DND-41 (cell line): Measurements from ENCODE around the gene SOWAHC.

Experiments
- ATAC-seq: fragments of 200-7000 bp; cut with Tn5 transposase; 3 replicates; pipeline ENCODE4 v1.9.1; 2021; ENCODE audit warnings: low read depth; ENCODE audit not compliant: insufficient read depth
- DNase-seq: peaks from one replicate; pipeline ENCODE4 v3.0.0-alpha.2; 2020
- H2AFZ ChIP-seq: 2 replicates; pipeline ENCODE4 v1.6.0; 2012; ENCODE audit warnings: low read depth, low read length
- H3K27ac ChIP-seq: 2 replicates; pipeline ENCODE4 v1.5.1; 2012; ENCODE audit warnings: low read length, inconsistent platforms
- H3K27me3 ChIP-seq: fragments of 200-600 bp; sonication (generic); 2 replicates; pipeline ENCODE4 v1.6.0; 2012; ENCODE audit warnings: low read length, mild to moderate bottlenecking, inconsistent platforms; ENCODE audit not compliant: insufficient read depth, poor library complexity
- H3K36me3 ChIP-seq: 2 replicates; pipeline ENCODE4 v1.5.1; 2012; ENCODE audit warnings: low read length, inconsistent platforms; ENCODE audit not compliant: insufficient read depth
- H3K4me1 ChIP-seq: 2 replicates; pipeline ENCODE4 v1.5.1; 2012; ENCODE audit warnings: mild to moderate bottlenecking, low read length; ENCODE audit not compliant: insufficient read depth
- H3K4me2 ChIP-seq: 2 replicates; pipeline ENCODE4 v1.6.0; 2012; ENCODE audit warnings: mild to moderate bottlenecking, moderate library complexity, low read length, inconsistent platforms; ENCODE audit not compliant: insufficient read depth
- H3K4me3 ChIP-seq, 2 experiments: fragments of 200-600 bp in 1 of 2; shearing (Covaris generic) in 1 of 2; 2 replicates each; pipeline ENCODE4 v1.5.1; 2012 to 2016; ENCODE audit warnings: inconsistent platforms in 2 of 2, low read length in 2 of 2, mild to moderate bottlenecking in 2 of 2, low read depth in 1 of 2, moderate library complexity in 1 of 2
- H3K79me2 ChIP-seq: 2 replicates; pipeline ENCODE4 v1.6.0; 2012; ENCODE audit warnings: low read length, inconsistent platforms; ENCODE audit not compliant: insufficient read depth
- H3K9ac ChIP-seq: 2 replicates; pipeline ENCODE4 v1.6.0; 2012; ENCODE audit warnings: low read depth, mild to moderate bottlenecking, inconsistent platforms, low read length, moderate library complexity
- H3K9me3 ChIP-seq: 2 replicates; pipeline ENCODE4 v1.5.1; 2012; ENCODE audit warnings: low read length, moderate library complexity, mild to moderate bottlenecking, inconsistent platforms; ENCODE audit not compliant: insufficient read depth, severe bottlenecking
- H4K20me1 ChIP-seq: 2 replicates; pipeline ENCODE4 v1.6.0; 2012; ENCODE audit warnings: low read length; ENCODE audit not compliant: insufficient read depth
- CTCF ChIP-seq: IDR thresholded peaks from 2 replicates; pipeline ENCODE4 v1.5.1; 2012; ENCODE audit warnings: borderline replicate concordance, low read length, moderate library complexity, mild to moderate bottlenecking; ENCODE audit not compliant: poor library complexity, severe bottlenecking; ENCODE audit errors: extremely low read depth
- EZH2 ChIP-seq: IDR thresholded peaks from 3 replicates; pipeline ENCODE4 v1.6.1; 2012; ENCODE audit warnings: borderline replicate concordance, low read depth, mild to moderate bottlenecking, moderate library complexity, low read length, inconsistent platforms; ENCODE audit not compliant: severe bottlenecking

Gene SOWAHC

DNA sequence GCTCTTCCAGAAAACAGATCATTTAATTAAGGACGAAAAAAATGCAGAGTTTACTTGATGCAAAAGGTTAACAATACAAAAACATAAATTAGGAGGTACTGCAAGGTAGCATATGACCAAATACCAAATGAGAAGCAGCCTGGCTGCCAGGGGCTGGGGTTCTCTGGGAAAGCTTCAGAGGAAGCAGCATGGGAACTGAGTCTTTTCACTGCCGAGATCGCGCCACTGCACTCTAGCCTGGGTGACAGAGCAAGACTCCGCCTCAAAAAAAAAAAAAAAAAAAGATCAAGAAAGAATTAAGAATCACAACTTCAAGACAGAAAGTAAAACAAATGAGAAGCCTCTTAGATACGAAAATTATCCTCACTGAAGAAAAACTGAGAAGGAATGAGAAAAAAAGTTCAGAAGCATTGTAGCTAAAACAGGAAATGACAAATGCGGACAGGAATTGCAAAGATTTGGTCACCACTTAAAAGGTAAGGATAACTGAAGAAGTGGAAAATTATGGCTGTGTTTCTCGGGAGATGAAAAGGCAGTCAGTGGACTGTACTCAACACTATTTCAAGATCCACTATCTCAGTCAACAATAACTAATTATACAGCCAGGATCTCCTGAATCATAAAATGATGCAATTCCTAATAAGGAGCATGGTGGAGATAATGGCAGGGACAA, 4.7 kb upstream of the SOWAHC start:
- DNase-seq (no peak), ATAC-seq (no peak)
- Histone ChIP-seq H3K27ac (no peak overlapping the region), H3K36me3 (no peaks in the 10 kb centered on the region), H3K27me3 (no peaks in the 10 kb centered on the region), H4K20me1 (no peaks in the 10 kb centered on the region), H2AFZ (no peak overlapping the region), H3K4me2 (no peak overlapping the region), H3K9ac (no peak overlapping the region), H3K4me3 (no peak overlapping the region), H3K79me2 (no peaks in the 10 kb centered on the region), H3K9me3 (no peaks in the 10 kb centered on the region), H3K4me1 (no peaks in the 10 kb centered on the region)
- no peak for TF ChIP-seq EZH2
- TF ChIP-seq CTCF, result no peak

- DNase-seq (no peak), ATAC-seq (no peak)
- no peaks in the 10 kb centered on the region for H3K9me3 ChIP-seq
- H4K20me1 ChIP-seq, result no peaks in the 10 kb centered on the region
- H3K4me2 ChIP-seq, result no peak overlapping the region
- H2AFZ ChIP-seq, result no peak overlapping the region
- H3K27me3 ChIP-seq, result no peaks in the 10 kb centered on the region
- H3K9ac ChIP-seq, result no peak overlapping the region
- no peaks in the 10 kb centered on the region for H3K4me1 ChIP-seq
- TF ChIP-seq CTCF (no peak), EZH2 (no peak)
- H3K79me2 ChIP-seq, result no peaks in the 10 kb centered on the region
- no peaks in the 10 kb centered on the region for H3K36me3 ChIP-seq
- no peak overlapping the region for H3K27ac ChIP-seq
- H3K4me3 ChIP-seq, result no peak overlapping the region
Observed at GRCh38 chr2:109611467-109612095, 2.6 kb upstream of the SOWAHC start.

- Histone ChIP-seq H3K27me3 (peaks cover 3% of the 10 kb centered on the region), H3K4me2 (no peak overlapping the region), H3K9ac (no peak overlapping the region), H3K27ac (no peak overlapping the region), H3K36me3 (no peaks in the 10 kb centered on the region), H3K79me2 (no peaks in the 10 kb centered on the region), H3K4me3 (no peak overlapping the region), H4K20me1 (no peaks in the 10 kb centered on the region), H3K4me1 (no peaks in the 10 kb centered on the region), H2AFZ (no peak overlapping the region), H3K9me3 (no peaks in the 10 kb centered on the region)
- TF ChIP-seq CTCF (no peak), EZH2 (no peak)
- no peak for ATAC-seq
- DNase-seq, result no peak
Observed at GRCh38 chr2:109613081-109613921, 863 bp upstream of the SOWAHC start.
